ENCODE data around the gene CCSER1. TPM values are rescaled to one million over a fixed set of nuclear protein-coding genes. Genes with fewer than 3 reads are reported as not detected.

CCSER1 gene
- total and polyA plus RNA-seq, 10 donors: 1.3 to 30.4 (median 20.4) TPM

- no peaks in the 10 kb centered on the region for H3K4me1 ChIP-seq
- H3K9me3 ChIP-seq: no peaks in the 10 kb centered on the region
- no peaks in the 10 kb centered on the region for H3K27me3 ChIP-seq (replicated peaks in 1 of 7)
- H3K36me3 ChIP-seq: no peaks in the 10 kb centered on the region
- TF ChIP-seq, protein P1, sequence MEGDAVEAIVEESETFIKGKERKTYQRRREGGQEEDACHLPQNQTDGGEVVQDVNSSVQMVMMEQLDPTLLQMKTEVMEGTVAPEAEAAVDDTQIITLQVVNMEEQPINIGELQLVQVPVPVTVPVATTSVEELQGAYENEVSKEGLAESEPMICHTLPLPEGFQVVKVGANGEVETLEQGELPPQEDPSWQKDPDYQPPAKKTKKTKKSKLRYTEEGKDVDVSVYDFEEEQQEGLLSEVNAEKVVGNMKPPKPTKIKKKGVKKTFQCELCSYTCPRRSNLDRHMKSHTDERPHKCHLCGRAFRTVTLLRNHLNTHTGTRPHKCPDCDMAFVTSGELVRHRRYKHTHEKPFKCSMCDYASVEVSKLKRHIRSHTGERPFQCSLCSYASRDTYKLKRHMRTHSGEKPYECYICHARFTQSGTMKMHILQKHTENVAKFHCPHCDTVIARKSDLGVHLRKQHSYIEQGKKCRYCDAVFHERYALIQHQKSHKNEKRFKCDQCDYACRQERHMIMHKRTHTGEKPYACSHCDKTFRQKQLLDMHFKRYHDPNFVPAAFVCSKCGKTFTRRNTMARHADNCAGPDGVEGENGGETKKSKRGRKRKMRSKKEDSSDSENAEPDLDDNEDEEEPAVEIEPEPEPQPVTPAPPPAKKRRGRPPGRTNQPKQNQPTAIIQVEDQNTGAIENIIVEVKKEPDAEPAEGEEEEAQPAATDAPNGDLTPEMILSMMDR (IDR thresholded peaks at IDR 0.05 in 8 of 11, conservative IDR thresholded peaks at IDR 0.05 in 3 of 11): no peak
- no peak for TF ChIP-seq POLR2AphosphoS5 (IDR thresholded peaks at IDR 0.05)
- TF ChIP-seq POLR2A (IDR thresholded peaks at IDR 0.05): no peak
- H3K27ac ChIP-seq: no peak overlapping the region
- H3K4me3 ChIP-seq: no peak overlapping the region
- 50 to 65% (median 61%) methylated on average over 1 of the region's 1 CpG for WGBS, 5 donors
- DNase-seq: no peak
- intact Hi-C loops (cut with DNase I; ENCODE audit: low total_unique reads): no loop called here
Observed at GRCh38 chr4:90240333-90240732, 113.1 kb downstream of the CCSER1 start.

GRCh38 chr4:90241008-90241407 is 113.8 kb downstream of the CCSER1 start:
- H3K36me3 ChIP-seq: no peaks in the 10 kb centered on the region
- H3K27me3 ChIP-seq (replicated peaks in 1 of 7): no peaks in the 10 kb centered on the region
- H3K27ac ChIP-seq: no peak overlapping the region
- DNase-seq: no peak
- TF ChIP-seq POLR2A (IDR thresholded peaks at IDR 0.05): no peak
- TF ChIP-seq, protein P1 (IDR thresholded peaks at IDR 0.05 in 8 of 11, conservative IDR thresholded peaks at IDR 0.05 in 3 of 11): no peak
- no peak for TF ChIP-seq POLR2AphosphoS5 (IDR thresholded peaks at IDR 0.05)
- H3K4me1 ChIP-seq: no peaks in the 10 kb centered on the region
- 91 to 96% (median 96%) methylated on average over 3 of the region's 3 CpGs for WGBS, 5 donors
- intact Hi-C loops (cut with DNase I; ENCODE audit: low total_unique reads): no loop called here
- H3K4me3 ChIP-seq: no peak overlapping the region
- no peaks in the 10 kb centered on the region for H3K9me3 ChIP-seq

- no peaks in the 10 kb centered on the region for H3K27me3 ChIP-seq (replicated peaks in 1 of 7)
- DNase-seq: no peak
- H3K4me1 ChIP-seq: no peaks in the 10 kb centered on the region
- WGBS, 5 donors: 59 to 77% (median 72%) methylated on average over 1 of the region's 1 CpG
- TF ChIP-seq POLR2A (IDR thresholded peaks at IDR 0.05): no peak
- TF ChIP-seq POLR2AphosphoS5 (IDR thresholded peaks at IDR 0.05): no peak
- TF ChIP-seq, protein P1 (IDR thresholded peaks at IDR 0.05 in 8 of 11, conservative IDR thresholded peaks at IDR 0.05 in 3 of 11): no peak
- no peak overlapping the region for H3K27ac ChIP-seq
- no peak overlapping the region for H3K4me3 ChIP-seq
- no peaks in the 10 kb centered on the region for H3K36me3 ChIP-seq
- H3K9me3 ChIP-seq: no peaks in the 10 kb centered on the region
- intact Hi-C loops (cut with DNase I; ENCODE audit: low total_unique reads): no loop called here
Observed at GRCh38 chr4:90245837-90246236, 118.6 kb downstream of the CCSER1 start.

- H3K27me3 ChIP-seq (replicated peaks in 1 of 7): no peaks in the 10 kb centered on the region
- 81 to 90% (median 84%) methylated on average over 3 of the region's 3 CpGs for WGBS, 5 donors
- no peaks in the 10 kb centered on the region for H3K4me1 ChIP-seq
- intact Hi-C loops (cut with DNase I; ENCODE audit: low total_unique reads): no loop called here
- no peak for DNase-seq
- TF ChIP-seq, protein P1 (IDR thresholded peaks at IDR 0.05 in 8 of 11, conservative IDR thresholded peaks at IDR 0.05 in 3 of 11): no peak
- TF ChIP-seq POLR2A (IDR thresholded peaks at IDR 0.05): no peak
- no peak for TF ChIP-seq POLR2AphosphoS5 (IDR thresholded peaks at IDR 0.05)
- H3K27ac ChIP-seq: no peak overlapping the region
- no peaks in the 10 kb centered on the region for H3K9me3 ChIP-seq
- no peaks in the 10 kb centered on the region for H3K36me3 ChIP-seq
- H3K4me3 ChIP-seq: no peak overlapping the region
Observed at GRCh38 chr4:90246816-90247215, 119.6 kb downstream of the CCSER1 start.
